GM06990 (cell line): ENCODE measurements around the gene DBH.

Source experiments
- DNase-seq: peaks from one replicate; pipeline ENCODE4 v3.0.0-alpha.2; 2011; ENCODE audit not compliant: insufficient read length; ENCODE audit errors: extremely low read depth
- H3K27me3 ChIP-seq: replicated peaks from 2 replicates; pipeline ENCODE4 v1.6.0; 2011; ENCODE audit warnings: low read length; ENCODE audit not compliant: control insufficient read depth, insufficient read depth
- H3K36me3 ChIP-seq: 2 replicates; pipeline ENCODE4 v1.5.1; 2011; ENCODE audit warnings: low read length; ENCODE audit not compliant: control insufficient read depth, insufficient read depth
- H3K4me3 ChIP-seq: replicated peaks from 2 replicates; pipeline ENCODE4 v1.5.1; 2011; ENCODE audit warnings: low read depth, mild to moderate bottlenecking, control low read depth, low read length
- TF ChIP-seq, protein P1 (sequence below): IDR thresholded peaks from 2 replicates; pipeline ENCODE4 v1.5.1; 2011; ENCODE audit warnings: low read length, control low read depth, mild to moderate bottlenecking, inconsistent platforms; ENCODE audit not compliant: insufficient read depth, poor library complexity, severe bottlenecking

The DBH gene

DNA sequence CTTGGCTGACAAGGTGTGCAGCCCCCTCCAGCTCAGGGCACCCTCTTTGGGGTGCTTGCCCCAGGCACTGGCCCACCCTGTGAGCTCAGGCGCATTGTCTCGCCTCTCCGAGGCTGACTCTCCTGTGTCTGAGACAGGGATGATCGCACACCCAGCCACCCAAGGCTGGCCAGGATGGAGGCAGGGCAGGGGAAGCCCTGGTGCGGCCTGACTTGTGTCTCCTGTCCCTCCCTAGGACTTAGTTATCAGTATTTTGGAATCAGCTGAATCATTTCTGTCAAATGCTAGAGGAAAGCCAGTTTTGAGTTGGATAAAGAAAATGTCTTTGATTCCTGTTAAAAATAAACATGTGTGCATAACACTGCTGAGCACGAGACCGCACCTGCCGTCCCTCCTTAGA lies 2.5 kb upstream of the DBH start:
- H3K36me3 ChIP-seq = no peaks in the 10 kb centered on the region
- DNase-seq = no peak
- TF ChIP-seq, protein P1, sequence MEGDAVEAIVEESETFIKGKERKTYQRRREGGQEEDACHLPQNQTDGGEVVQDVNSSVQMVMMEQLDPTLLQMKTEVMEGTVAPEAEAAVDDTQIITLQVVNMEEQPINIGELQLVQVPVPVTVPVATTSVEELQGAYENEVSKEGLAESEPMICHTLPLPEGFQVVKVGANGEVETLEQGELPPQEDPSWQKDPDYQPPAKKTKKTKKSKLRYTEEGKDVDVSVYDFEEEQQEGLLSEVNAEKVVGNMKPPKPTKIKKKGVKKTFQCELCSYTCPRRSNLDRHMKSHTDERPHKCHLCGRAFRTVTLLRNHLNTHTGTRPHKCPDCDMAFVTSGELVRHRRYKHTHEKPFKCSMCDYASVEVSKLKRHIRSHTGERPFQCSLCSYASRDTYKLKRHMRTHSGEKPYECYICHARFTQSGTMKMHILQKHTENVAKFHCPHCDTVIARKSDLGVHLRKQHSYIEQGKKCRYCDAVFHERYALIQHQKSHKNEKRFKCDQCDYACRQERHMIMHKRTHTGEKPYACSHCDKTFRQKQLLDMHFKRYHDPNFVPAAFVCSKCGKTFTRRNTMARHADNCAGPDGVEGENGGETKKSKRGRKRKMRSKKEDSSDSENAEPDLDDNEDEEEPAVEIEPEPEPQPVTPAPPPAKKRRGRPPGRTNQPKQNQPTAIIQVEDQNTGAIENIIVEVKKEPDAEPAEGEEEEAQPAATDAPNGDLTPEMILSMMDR = no peak
- no peak overlapping the region for H3K4me3 ChIP-seq
- H3K27me3 ChIP-seq = peaks cover 3% of the 10 kb centered on the region; the same call in 1 of the 2 replicates

DNA sequence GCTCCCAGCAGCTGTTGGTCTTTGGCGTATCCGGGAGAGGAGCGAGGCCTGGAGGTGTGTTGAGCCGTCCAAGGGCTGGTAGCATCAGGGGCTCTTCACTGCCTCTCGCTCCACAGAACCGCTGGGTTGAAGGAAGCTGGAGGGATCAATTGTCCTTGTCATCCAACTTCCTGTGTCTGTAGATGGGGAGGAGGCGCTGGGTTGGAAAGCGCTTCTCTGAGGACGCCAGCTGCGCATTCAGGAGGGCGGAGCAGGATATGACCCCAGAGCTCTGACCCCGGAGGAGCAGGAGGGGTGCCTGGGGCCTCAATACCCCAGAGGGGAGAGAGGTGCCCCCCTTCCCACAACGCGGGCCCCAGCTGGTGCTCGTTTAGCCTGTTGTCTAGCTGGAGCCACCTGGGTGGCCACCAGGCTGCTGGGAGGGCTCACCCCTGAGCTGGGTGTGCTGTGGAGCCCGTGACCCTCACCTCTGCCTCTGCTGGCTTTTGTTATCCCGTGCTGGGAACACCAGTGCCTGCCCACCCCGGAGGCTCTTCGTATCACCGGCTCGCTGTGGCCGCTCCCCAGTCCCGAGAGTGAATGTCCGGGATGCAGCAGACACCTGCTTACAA lies 2.0 kb upstream of the DBH start:
- TF ChIP-seq, protein P1 = no peak
- H3K4me3 ChIP-seq = no peak overlapping the region
- peaks cover 3% of the 10 kb centered on the region; the same call in 1 of the 2 replicates for H3K27me3 ChIP-seq
- H3K36me3 ChIP-seq = no peaks in the 10 kb centered on the region
- DNase-seq = no peak

DNA sequence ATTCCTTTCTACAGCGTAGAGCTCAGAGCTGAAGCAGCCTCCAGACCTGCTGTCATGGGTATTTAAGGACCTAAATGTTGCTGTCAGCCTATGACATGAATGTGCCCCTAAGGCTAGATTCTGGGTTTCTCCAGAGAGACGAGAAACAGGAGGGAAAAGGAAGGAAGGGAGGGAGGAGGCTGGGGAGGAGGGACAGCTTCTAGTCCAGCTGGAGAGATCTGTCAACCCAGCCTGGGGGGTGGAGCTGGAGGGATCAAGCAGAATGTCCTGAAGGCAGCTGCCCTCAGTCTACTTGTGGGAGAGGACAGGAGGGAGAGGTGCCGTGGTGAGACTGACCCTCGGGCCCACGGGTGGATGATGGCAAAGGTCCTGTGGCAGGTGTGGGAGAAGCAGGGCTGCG lies 1.1 kb upstream of the DBH start:
- Histone ChIP-seq H3K27me3 (peaks cover 3% of the 10 kb centered on the region; the same call in 1 of the 2 replicates), H3K4me3 (no peak overlapping the region), H3K36me3 (no peaks in the 10 kb centered on the region)
- TF ChIP-seq, protein P1 = no peak
- no peak for DNase-seq

DNA sequence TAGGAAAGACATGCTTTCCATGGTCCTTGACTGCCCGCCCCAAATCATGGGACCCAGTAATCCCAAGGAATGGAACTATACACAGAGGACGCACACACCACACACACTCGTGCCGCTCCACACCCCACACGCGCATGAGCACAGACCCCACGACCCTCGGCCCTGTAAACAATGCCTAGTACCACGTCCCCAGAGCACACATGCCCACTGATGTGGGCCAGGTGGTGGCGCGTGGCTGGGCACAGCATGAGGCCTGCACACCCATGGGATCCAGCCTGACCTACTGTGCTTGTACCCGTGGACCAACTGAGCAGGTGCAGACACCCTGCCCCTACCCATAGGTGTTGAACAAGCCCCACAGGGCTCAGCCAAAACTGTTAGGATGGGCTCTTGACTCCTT lies 739 bp downstream of the DBH start:
- H3K27me3 ChIP-seq = peaks cover 4% of the 10 kb centered on the region; the same call in 1 of the 2 replicates
- DNase-seq = no peak
- no peaks in the 10 kb centered on the region for H3K36me3 ChIP-seq
- TF ChIP-seq, protein P1 = no peak
- H3K4me3 ChIP-seq = no peak overlapping the region

DNA sequence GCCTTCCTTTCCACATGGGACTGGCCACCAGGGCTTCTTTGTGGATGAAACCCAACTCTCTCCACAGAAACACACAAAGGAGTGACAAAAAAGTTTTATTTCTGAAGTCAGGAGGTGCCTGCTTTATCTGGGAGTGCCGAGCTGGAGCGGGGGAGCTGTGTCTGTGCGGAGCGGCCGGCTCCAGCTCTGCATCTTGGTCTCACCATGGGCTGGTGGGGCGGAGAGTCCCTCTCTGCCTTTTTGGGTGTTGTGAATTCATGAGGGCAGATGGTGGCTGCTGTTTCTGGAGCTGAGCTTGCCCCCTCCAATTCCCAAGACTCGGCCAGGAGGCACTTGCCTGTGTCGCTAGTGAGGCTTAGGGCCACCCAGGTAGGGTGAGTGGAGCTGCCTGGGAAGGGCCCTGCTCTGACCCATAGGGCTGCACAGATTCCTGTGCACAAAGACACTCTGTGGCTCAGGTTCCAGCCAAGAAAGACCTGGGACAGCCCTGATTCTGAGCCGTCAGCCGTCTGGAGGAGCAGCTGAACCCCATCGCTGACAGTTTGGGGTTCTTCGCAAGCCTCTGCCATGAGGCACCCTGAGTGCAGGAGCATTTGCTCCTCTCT lies 1.4 kb downstream of the DBH start:
- TF ChIP-seq, protein P1 = no peak
- no peak for DNase-seq
- Histone ChIP-seq H3K4me3 (no peak overlapping the region), H3K27me3 (peaks cover 4% of the 10 kb centered on the region; the same call in 1 of the 2 replicates), H3K36me3 (no peaks in the 10 kb centered on the region)
